Activated CD4-positive, alpha-beta T cell treated with anti-CD3 and anti-CD28 coated beads for 24 hours (primary cell): ENCODE measurements around the gene TFPI.

Source experiments
- DNase-seq, 2 donors: peaks; one replicate each; pipeline ENCODE4 v3.0.0-alpha.2; 2020; ENCODE audit warnings: low read depth in 2 of 2

TFPI gene

DNA sequence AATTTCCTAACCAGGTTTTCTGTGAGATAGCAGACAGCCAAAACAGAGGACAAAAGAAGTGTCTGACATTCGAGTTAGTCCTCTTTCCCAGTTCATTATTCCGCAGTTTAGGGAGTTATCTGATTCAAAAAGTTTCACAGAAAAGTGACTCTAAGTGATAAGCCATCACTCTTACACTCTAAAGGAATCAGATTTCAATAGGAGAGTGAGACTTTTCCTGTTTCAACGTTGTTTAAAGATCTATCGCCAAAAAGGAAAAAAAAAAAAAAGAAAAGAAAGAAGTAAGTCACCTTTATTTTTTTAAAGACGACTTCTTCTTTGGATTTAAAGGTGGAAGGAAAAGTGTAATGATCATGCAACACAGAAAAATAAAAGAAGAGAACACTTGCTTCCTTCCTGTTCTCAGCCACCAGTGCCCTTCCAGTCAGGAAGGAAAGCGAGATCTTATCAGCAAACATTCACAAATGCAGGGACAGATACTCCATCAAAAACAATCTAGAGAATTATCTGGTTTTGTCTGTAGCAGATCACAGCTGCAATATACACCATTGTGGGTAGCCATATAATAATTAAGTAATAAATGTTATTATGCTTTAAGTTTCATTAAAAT, 49.8 kb downstream of the TFPI start:
- no peak for DNase-seq

DNA sequence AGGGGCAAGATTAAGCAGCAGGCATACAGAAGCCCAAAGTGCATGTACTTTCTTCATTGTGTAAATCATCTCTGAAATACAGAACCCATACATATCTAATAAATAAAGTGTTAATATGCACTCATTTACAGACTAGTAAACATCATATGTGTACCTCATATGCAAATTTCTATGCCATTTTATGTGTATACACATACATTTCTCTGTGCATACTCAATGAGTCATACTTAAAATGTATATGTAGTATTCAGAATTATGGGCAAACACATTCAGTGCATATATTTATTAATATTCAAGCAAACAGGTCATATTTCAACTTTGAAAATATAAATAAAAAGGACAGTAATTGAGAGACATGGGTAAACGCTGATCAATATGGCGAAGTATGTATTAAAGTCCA, 50.5 kb downstream of the TFPI start:
- DNase-seq, result no peak

- no peak for DNase-seq
Measured at GRCh38 chr2:187502467-187502866, 51.8 kb downstream of the TFPI start.

DNA sequence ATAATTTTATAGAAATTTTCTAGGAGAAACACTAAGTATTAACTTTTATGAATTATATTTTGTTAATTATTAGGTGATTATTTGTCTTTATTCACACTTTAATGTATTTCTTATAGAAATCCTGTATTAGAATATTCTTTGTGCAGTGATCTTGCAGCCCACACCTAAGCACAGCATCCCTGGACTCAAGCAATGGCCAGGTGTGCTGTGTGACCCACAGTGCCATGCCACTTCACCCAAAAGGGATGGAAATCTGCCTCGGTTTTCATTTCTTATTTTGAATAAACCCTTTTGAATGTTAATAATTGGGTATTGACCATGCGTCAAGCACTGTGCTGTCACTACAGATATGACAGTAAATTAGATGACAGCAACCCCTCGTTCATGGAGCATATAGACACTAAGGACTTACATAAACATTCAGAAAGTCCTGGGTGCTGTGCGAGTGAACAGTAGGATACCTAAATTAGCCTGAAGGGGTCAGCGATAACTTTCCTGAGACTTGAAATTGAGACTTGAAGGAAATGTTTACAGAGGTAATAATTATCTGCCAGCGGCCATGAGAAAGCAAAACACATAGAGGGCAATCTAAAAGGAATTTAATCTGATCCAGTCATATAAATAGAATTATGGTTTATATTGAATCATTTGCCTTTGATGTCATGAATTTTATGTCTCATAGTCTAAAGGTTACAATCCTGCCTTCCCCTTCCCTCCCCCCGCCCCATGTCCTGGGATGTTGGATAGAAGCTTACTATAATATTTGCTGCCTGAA, 53.5 kb downstream of the TFPI start:
- DNase-seq, result no peak

DNA sequence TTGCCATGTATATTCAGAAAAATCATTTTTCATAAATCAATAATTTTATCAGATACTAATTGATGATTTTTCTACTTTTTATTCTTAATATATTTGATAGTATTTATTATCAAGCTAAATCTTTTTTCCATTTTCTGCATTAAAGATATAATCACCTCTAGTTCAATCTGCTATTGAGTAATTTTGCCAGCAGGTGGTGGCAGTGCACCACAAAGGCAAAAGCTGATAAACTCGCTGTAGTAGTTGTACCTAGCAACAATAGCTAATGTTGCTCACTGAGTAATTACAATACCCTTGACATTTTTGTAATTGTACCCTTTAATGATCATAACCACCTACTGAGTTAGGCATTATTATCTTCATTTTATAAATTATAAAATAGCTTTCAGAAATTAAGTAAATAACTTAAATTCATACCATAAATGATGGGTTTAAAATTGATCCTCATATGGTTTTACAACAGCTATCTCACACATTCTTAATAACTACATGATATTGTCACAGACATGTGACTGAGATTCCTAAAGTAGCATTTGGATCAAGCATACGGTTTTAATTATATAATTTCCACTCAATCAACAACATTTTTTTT, 54.2 kb downstream of the TFPI start:
- DNase-seq, result peak; percentile 15 to 26

GRCh38 chr2:187497858-187498463, 56.3 kb downstream of the TFPI start:
- DNase-seq, result no peak

DNA sequence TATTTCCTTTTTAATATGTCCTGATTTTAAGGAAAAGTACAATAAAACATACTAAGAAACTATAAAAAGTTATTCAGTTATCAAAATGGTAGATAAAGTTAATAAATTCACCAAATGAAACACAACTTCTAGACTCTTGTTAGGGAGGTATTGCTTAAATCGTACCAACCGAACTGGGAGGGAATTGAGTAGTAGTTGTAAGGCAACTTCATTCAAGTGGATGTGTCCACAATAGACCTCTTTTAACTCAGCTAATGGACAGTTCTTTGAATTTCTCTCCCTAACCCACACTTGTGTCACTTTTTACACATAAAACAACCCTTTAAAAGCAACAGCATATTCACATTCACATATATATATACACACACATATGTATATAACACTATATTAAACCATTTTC, 57.1 kb downstream of the TFPI start:
- DNase-seq, result no peak

- DNase-seq, result no peak
Measured at GRCh38 chr2:187495324-187495723, 58.9 kb downstream of the TFPI start.

- no peak for DNase-seq
Measured at GRCh38 chr2:187493877-187494568, 60.2 kb downstream of the TFPI start.

- no peak for DNase-seq
Measured at GRCh38 chr2:187493180-187493579, 61.1 kb downstream of the TFPI start.

DNA sequence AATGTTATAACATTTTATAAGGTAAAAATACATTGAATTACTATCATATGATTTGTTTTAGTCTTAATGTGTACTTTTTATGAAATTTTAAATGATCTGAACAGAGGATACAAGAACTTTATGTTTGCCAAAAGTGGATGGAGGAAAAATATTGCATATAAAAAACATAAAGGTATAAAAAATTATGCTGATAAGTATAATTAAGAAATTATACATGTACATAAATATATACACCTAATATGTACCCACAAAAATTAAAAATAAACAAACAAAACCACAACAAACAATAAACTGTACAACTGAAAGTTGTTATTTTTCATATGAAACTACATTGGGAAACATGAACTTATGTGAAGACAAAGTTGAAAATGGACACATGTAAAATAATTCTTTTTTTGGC, 68.0 kb downstream of the TFPI start:
- no peak for DNase-seq

DNA sequence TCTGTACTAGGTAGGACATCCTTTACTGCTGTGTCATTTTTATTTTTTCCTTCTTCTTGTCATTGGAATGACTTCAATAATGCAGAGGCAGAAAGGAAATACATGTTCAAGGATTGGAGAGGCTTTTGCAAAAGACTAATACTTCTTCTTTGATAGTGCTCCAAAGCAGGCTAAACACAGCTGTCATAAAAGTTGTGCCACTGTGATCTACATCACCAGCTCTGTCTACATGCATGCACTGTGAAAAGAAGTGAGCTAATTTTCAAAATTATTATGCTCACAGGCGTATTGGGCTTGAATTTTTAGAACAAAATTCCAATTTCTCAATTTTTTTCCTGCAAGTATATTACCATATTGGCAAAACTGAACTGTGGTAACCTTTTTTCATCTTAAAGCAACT, 68.7 kb downstream of the TFPI start:
- no peak for DNase-seq

GRCh38 chr2:187483537-187483936, 70.7 kb downstream of the TFPI start:
- DNase-seq, result no peak

DNA sequence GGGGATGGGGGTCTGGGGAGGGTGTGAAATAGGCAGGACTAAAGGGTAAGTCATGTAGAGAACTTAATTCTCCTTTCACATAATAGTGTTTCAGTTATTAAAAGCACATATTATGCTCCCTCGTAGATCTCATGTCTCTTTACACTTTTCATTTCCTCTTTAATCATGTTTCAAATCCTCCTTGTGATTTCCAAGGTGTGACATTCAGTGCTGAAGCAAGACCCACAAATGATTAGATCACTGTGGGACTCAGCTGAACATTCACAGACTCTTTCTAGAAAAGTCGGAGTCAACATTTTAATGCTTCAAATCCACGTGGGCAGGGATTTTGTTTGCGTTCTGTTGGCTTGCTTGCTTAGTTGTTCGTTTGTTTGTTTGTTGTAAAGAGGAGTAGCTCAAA, 71.4 kb downstream of the TFPI start:
- DNase-seq, result no peak

DNA sequence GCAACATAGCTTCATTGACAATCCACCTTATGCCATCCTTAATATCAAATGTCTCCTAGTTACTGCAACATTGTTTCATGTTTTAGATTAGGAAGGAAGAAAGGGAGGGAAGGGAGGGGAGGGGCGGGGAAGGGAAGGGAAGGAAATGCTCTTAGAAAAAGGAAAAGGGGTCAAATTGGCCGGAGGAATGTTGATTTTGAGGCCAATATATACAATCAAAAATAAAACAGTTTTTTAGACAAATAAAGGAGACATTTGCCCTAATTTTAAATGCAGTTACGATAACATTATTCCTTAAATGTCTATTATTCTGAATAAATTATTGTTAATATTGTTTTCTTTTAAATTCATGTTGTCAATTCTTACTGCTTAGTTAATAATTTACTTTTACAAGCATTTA, 72.7 kb downstream of the TFPI start:
- DNase-seq, result no peak

DNA sequence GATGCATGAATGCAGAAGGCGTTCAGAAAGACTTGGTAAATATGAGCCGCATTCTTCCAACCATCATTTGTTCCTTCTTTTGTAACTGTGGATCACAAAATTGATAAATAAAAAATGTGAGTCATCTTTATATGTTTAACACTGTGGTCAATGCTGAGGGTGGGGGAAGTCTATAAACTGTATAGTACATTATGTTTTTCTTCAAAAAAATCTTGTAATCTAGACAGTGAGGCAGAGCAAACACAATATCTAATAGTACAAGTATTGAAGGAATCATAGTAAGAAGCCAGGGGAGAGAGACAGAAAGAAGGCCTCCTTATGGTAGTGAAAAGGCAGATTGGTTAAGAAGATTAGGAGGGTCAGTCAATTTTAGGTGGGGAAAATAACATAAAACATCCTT, 75.5 kb downstream of the TFPI start:
- DNase-seq, result no peak

DNA sequence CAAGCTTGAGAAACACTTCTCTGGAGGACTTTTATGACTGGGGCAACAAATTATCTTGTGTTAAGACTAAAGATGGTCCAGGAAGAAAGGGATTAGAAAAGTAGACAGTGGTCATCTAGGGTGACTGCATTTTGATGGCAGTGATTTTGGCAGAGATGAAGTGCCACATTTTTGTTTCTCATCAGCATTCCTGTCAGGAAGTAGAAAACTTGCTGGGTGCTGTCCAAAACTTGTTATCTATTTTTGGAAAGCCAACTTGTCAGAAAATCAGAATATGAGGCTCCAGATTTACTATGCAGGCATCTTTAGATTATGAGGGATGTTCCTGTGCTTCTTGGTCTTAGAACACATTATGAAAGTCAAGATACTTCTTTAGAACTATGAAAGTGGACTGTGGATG, 77.2 kb downstream of the TFPI start:
- no peak for DNase-seq

GRCh38 chr2:187475499-187476248, 78.6 kb downstream of the TFPI start:
- no peak for DNase-seq

DNA sequence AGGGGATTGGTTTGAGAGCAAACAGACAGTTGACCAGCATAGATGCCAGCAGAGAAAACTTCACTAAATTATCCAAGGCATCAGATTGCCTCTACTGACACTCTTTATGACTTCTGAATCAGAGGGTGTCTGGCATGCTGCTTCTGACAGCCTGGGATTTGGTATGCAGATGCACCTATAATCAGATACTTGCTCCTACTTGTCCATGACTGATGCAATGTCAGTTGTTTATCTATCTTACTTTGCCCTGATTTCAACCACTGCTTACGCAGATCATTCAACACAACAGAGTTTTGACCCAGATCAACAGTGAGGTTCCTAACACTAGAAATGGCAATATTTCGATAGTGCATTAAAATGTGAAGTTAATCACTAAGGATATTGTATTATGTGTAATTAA, 83.5 kb downstream of the TFPI start:
- DNase-seq, result no peak

DNA sequence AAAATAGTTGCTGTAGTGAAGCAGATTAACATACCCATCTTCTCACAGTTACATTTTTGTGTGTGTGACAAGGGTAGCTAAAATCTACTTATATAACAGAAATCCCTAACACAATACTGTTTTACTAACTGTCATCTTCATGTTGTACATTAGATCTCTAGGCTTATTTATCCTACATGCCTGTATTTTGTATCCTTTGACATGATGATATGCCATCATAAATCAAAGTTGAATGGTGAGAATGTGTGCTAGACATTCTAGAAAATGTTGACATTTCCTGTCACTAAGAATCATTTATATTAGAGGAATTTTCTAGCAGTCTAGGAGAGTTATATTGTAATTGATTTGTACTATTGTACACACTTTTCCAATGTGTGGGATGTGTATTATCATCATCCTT, 84.7 kb downstream of the TFPI start:
- DNase-seq, result no peak

GRCh38 chr2:187468262-187468661, 86.0 kb downstream of the TFPI start:
- DNase-seq, result no peak
